H9 (cell line): ENCODE data around the gene ATG13. TPM values are rescaled to one million over a fixed set of nuclear protein-coding genes. Genes with fewer than 3 reads are reported as not detected.

Source experiments
- DNase-seq: peaks from one replicate; pipeline ENCODE4 v3.0.0-alpha.2; 2017
- H2AFZ ChIP-seq: one replicate; pipeline ENCODE4 v1.6.1; 2013; ENCODE audit warnings: mild to moderate bottlenecking, low read length, control low read depth, moderate library complexity
- H2AK5ac ChIP-seq: 2 replicates; pipeline ENCODE4 v1.6.1; 2013; ENCODE audit warnings: low read length, control low read depth, mixed read lengths; ENCODE audit not compliant: insufficient read length
- H2BK120ac ChIP-seq: one replicate; pipeline ENCODE4 v1.6.1; 2013; ENCODE audit warnings: low read depth, mild to moderate bottlenecking, low read length, control low read depth, inconsistent platforms; ENCODE audit not compliant: poor library complexity, severe bottlenecking
- H2BK12ac ChIP-seq: 2 replicates; pipeline ENCODE4 v1.6.1; 2013; ENCODE audit warnings: low read length, control low read depth, mixed read lengths, low read depth; ENCODE audit not compliant: insufficient read length
- H2BK15ac ChIP-seq: 2 replicates; pipeline ENCODE4 v1.6.1; 2013; ENCODE audit warnings: low read depth, low read length, control low read depth
- H2BK20ac ChIP-seq: one replicate; pipeline ENCODE4 v1.6.1; 2013; ENCODE audit warnings: low read depth, mild to moderate bottlenecking, low read length, control low read depth, inconsistent platforms; ENCODE audit not compliant: poor library complexity, severe bottlenecking
- H2BK5ac ChIP-seq: 2 replicates; pipeline ENCODE4 v1.6.1; 2013; ENCODE audit warnings: low read length, control low read depth, mixed read lengths; ENCODE audit not compliant: insufficient read length
- H3K14ac ChIP-seq: 2 replicates; pipeline ENCODE4 v1.6.1; 2013; ENCODE audit warnings: low read length, control low read depth; ENCODE audit not compliant: insufficient read depth
- H3K18ac ChIP-seq: 2 replicates; pipeline ENCODE4 v1.6.1; 2013; ENCODE audit warnings: low read depth, mild to moderate bottlenecking, mixed read lengths, low read length, control low read depth; ENCODE audit not compliant: insufficient read length
- H3K23ac ChIP-seq: 2 replicates; pipeline ENCODE4 v1.6.1; 2013; ENCODE audit warnings: low read length, control low read depth, mixed read lengths, low read depth; ENCODE audit not compliant: insufficient read length
- H3K23me2 ChIP-seq: 2 replicates; pipeline ENCODE4 v1.6.1; 2013; ENCODE audit warnings: low read depth, mild to moderate bottlenecking, mixed read lengths, low read length, control low read depth; ENCODE audit not compliant: insufficient read length, poor library complexity, severe bottlenecking
- H3K27ac ChIP-seq: 2 replicates; pipeline ENCODE4 v1.5.1; 2013; ENCODE audit warnings: low read length, control low read depth, mixed read lengths, low read depth; ENCODE audit not compliant: insufficient read length
- H3K27me3 ChIP-seq: 2 replicates; pipeline ENCODE4 v1.6.1; 2013; ENCODE audit warnings: low read length, control low read depth, inconsistent platforms; ENCODE audit not compliant: insufficient read depth
- H3K4ac ChIP-seq: 2 replicates; pipeline ENCODE4 v1.6.1; 2013; ENCODE audit warnings: low read depth, mild to moderate bottlenecking, control low read depth, inconsistent platforms, low read length, moderate library complexity
- H3K4me1 ChIP-seq: 2 replicates; pipeline ENCODE4 v1.6.1; 2013; ENCODE audit warnings: low read length, control low read depth, inconsistent platforms; ENCODE audit not compliant: insufficient read depth
- H3K4me2 ChIP-seq: 2 replicates; pipeline ENCODE4 v1.6.1; 2013; ENCODE audit warnings: low read length, control low read depth, mixed read lengths; ENCODE audit not compliant: insufficient read length, insufficient read depth
- H3K56ac ChIP-seq: 2 replicates; pipeline ENCODE4 v1.6.1; 2013; ENCODE audit warnings: low read depth, mild to moderate bottlenecking, mixed read lengths, low read length, control low read depth; ENCODE audit not compliant: insufficient read length
- H3K79me1 ChIP-seq: 2 replicates; pipeline ENCODE4 v1.6.1; 2013; ENCODE audit warnings: low read depth, mild to moderate bottlenecking, moderate library complexity, low read length, control low read depth, inconsistent platforms; ENCODE audit not compliant: insufficient read depth, poor library complexity, severe bottlenecking
- H3K79me2 ChIP-seq: 2 replicates; pipeline ENCODE4 v1.6.1; 2013; ENCODE audit warnings: low read length, control low read depth, inconsistent platforms; ENCODE audit not compliant: insufficient read depth
- H3K9ac ChIP-seq: 2 replicates; pipeline ENCODE4 v1.6.1; 2013; ENCODE audit warnings: low read length, control low read depth, mixed read lengths; ENCODE audit not compliant: insufficient read length; ENCODE audit errors: extremely low read depth
- H3K9me3 ChIP-seq: one replicate; pipeline ENCODE4 v1.6.1; 2013; ENCODE audit warnings: low read depth, low read length, inconsistent platforms; ENCODE audit not compliant: control insufficient read depth
- H3T11ph ChIP-seq: one replicate; pipeline ENCODE4 v1.6.1; 2013; ENCODE audit warnings: mild to moderate bottlenecking, low read length, control low read depth, inconsistent platforms
- H4K20me1 ChIP-seq: one replicate; pipeline ENCODE4 v1.6.1; 2013; ENCODE audit not compliant: control insufficient read depth, insufficient read length, insufficient read depth
- H4K5ac ChIP-seq: 2 replicates; pipeline ENCODE4 v1.6.1; 2013; ENCODE audit warnings: low read depth, mild to moderate bottlenecking, mixed read lengths, low read length, control low read depth; ENCODE audit not compliant: insufficient read length
- H4K8ac ChIP-seq: replicated peaks from 2 replicates; pipeline ENCODE4 v1.6.1; 2013; ENCODE audit warnings: low read length, control low read depth, mixed read lengths, low read depth; ENCODE audit not compliant: insufficient read length
- H4K91ac ChIP-seq: 2 replicates; pipeline ENCODE4 v1.6.1; 2013; ENCODE audit warnings: low read depth, mild to moderate bottlenecking, moderate library complexity, mixed read lengths, low read length, control low read depth; ENCODE audit not compliant: insufficient read length
- H3K27ac Mint-ChIP-seq, 3 experiments: 2 replicates in 2 of 3; 3 replicates in 1 of 3; pipeline ENCODE4 v1.8.0; 2020 to 2021; ENCODE audit warnings: mixed read lengths in 3 of 3, mild to moderate bottlenecking in 1 of 3, moderate library complexity in 1 of 3
- H3K27me3 Mint-ChIP-seq: 2 replicates; pipeline ENCODE4 v1.8.0; 2021; ENCODE audit warnings: low read depth, mild to moderate bottlenecking, moderate library complexity, mixed read lengths
- H3K36me3 Mint-ChIP-seq, 3 experiments: 2 replicates in 2 of 3; 3 replicates in 1 of 3; pipeline ENCODE4 v1.8.0; 2020 to 2021; ENCODE audit warnings: low read depth in 3 of 3, mixed read lengths in 3 of 3; ENCODE audit not compliant: insufficient read depth in 1 of 3
- H3K4me1 Mint-ChIP-seq, 2 experiments: 2 replicates each; pipeline ENCODE4 v1.8.0; 2020; ENCODE audit warnings: mixed read lengths in 2 of 2
- H3K4me3 Mint-ChIP-seq, 2 experiments: 2 replicates in 1 of 2; 3 replicates in 1 of 2; pipeline ENCODE4 v1.8.0; 2020 to 2021; ENCODE audit warnings: mild to moderate bottlenecking in 2 of 2, mixed read lengths in 2 of 2, moderate library complexity in 1 of 2
- H3K9me3 Mint-ChIP-seq, 2 experiments: 2 replicates in 1 of 2; 3 replicates in 1 of 2; pipeline ENCODE4 v1.8.0; 2020; ENCODE audit warnings: mild to moderate bottlenecking in 2 of 2, mixed read lengths in 2 of 2, moderate library complexity in 1 of 2
- CTCF ChIP-seq: fragments of 200-600 bp; sonication (generic); conservative IDR thresholded peaks from 3 replicates; pipeline ENCODE4 v1.8.0; 2021; ENCODE audit warnings: antibody characterized with exemption, mild to moderate bottlenecking
- WGBS: extraction: QIAGEN DNeasy Blood & Tissue Kit; methylation state at CpG from one replicate; pipeline ENCODE4 v1.1.7; 2013; ENCODE audit warnings: missing lambda C conversion rate, low lambda C conversion rate, mixed read lengths; ENCODE audit not compliant: insufficient read length; ENCODE audit errors: extremely low coverage; 5-methylcytosine and 5-hydroxymethylcytosine counted together
- total RNA-seq: library from RNA; stranded (reverse); gene quantifications from 2 replicates; pipeline ENCODE4 v1.2.1, GENCODE V29; 2021

The ATG13 gene
- total RNA-seq, 1 experiment from 2014 or later: 79.1 TPM

DNA sequence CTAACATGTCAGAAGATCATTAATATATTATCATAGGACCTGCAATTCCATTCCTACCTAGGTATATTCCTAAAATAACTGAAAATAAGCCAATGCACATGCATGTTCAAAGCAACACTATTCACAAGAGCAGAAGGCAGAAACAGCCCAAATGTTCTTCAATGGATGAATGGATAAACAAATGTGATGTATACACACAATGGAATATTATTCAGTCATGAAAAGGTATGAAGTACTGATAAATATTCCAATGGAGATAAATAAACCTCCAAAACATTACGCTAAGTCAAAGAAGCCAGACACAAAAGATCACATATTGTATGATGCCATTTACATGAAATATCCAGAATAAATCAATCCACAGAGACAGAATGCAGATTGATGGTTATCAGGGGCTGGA is 40.3 kb upstream of the ATG13 start:
- WGBS: no CpG with 5 or more reads among the region's 1 CpG
- no peak overlapping the region for H4K8ac ChIP-seq
- no peak overlapping the region for H3K27ac ChIP-seq
- Mint-ChIP-seq H3K36me3 (peaks cover 7 to 10% (median 8%) of the 10 kb centered on the region in 3 experiments; a peak in 6 of 7 replicates), H3K27me3 (no peaks in the 10 kb centered on the region), H3K4me3 (no peak overlapping the region), H3K4me1 (peaks cover 4 to 6% of the 10 kb centered on the region in 2 experiments), H3K27ac (no peak overlapping the region), H3K9me3 (peaks cover 4 to 6% of the 10 kb centered on the region in 2 experiments; a peak in 2 of 5 replicates)
- no peaks in the 10 kb centered on the region for H4K20me1 ChIP-seq
- no peak overlapping the region for H3K23ac ChIP-seq
- H2AK5ac ChIP-seq: no peak overlapping the region
- 0 out of 2 replicates have a peak, but pooled peaks cover 2% of the 10 kb centered on the region for H3K4me1 ChIP-seq
- H2BK120ac ChIP-seq: no peak overlapping the region
- H2BK20ac ChIP-seq: no peak overlapping the region
- peaks cover 7% of the 10 kb centered on the region for H3K79me1 ChIP-seq
- no peak overlapping the region for H3K18ac ChIP-seq
- H3K9ac ChIP-seq: no peak overlapping the region
- H3K9me3 ChIP-seq: no peaks in the 10 kb centered on the region
- no peak overlapping the region for H2BK12ac ChIP-seq
- no peak overlapping the region for H2AFZ ChIP-seq
- DNase-seq: no peak
- H4K5ac ChIP-seq: no peak overlapping the region
- H2BK5ac ChIP-seq: no peak overlapping the region
- H3K14ac ChIP-seq: no peak overlapping the region
- H3K27me3 ChIP-seq: no peaks in the 10 kb centered on the region
- no peaks in the 10 kb centered on the region for H3K23me2 ChIP-seq
- no peak overlapping the region for H3K4me2 ChIP-seq
- no peak overlapping the region for H3K4ac ChIP-seq
- H4K91ac ChIP-seq: no peak overlapping the region
- H3K79me2 ChIP-seq: peaks cover 1% of the 10 kb centered on the region; the same call in 1 of the 2 replicates
- no peak for TF ChIP-seq CTCF
- H2BK15ac ChIP-seq: no peak overlapping the region
- no peak overlapping the region for H3T11ph ChIP-seq
- H3K56ac ChIP-seq: no peak overlapping the region
